NCI-H345 treated with DMSO at 0.1 percent for 48 hours (cell line): Measurements from ENCODE around the gene RTKN.
A peak's percentile ranks its signal among the peaks of the same experiment; 100 is the strongest.

Experiments
- DNase-seq: peaks from one replicate; lab custom pipeline; 2025; ENCODE audit not compliant: unreplicated experiment; lab: John Stamatoyannopoulos, UW

RTKN gene

GRCh38 chr2:74381751-74382150 is 60.0 kb downstream of the RTKN start:
- DNase-seq, result peak; percentile 16

GRCh38 chr2:74379851-74380789 is 61.6 kb downstream of the RTKN start, which contains the start of gene DCTN1:
DCTN1 (minus strand) TSS chr2:74380311; CDS start chr2:74380037, 274 bp downstream.
- DNase-seq, result no peak

- no peak for DNase-seq
Measured at GRCh38 chr2:74378007-74378406, 63.7 kb downstream of the RTKN start.

- DNase-seq, result no peak
Measured at GRCh38 chr2:74375838-74376237, 65.9 kb downstream of the RTKN start.
